Measurements from ENCODE around the gene GFI1B.
"Not testable (repeated sequence)": the region's sequence is repeated elsewhere in the genome, so short reads cannot be mapped to it uniquely, and the experiment has no call there.

Gene GFI1B

GRCh38 chr9:132970324-132971062, 8.0 kb upstream of the GFI1B start:
- DNase-seq = no peak

GRCh38 chr9:132973166-132973565, 5.3 kb upstream of the GFI1B start:
- DNase-seq = no peak

DNA sequence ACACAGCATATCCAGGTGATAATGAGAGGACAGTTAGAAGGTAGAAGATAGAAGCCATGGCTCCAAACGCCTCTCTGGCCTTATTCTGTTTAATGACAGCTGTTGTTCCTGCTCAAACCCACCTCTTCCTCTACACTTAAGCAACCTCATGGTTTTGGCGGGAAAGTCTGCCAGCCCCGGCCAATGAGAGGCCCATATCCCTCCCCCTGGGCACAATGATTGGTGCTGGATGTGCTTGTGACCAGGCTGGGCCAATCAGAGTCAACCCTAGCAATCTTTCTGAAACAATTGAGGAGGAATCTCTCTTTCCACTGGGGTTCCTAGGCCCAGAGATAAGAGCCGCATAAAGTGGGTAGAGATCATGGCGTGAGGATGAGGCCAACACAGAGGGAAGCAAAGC, 4.8 kb upstream of the GFI1B start:
- DNase-seq = no peak

DNA sequence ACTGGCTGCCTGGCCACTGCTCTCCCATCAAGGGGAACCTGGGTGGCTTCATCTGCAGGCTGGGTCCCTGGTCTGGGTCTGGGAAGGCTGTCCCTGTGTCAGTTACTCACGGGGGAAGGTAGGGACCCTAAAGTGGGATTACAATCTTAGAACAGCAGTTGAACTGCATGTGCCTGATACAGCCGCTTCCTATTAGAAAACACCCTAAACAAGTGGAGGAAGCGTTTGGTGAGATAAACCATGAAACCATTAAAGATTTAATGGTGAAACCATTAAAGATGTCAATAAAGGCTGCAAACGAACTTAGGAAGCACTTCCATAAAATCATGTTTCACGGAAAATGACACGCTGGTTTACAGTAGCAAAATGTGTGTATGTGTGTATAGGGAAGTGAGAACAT, 2.5 kb upstream of the GFI1B start:
- no peak for DNase-seq

GRCh38 chr9:132976571-132976970, 1.9 kb upstream of the GFI1B start:
- no peak for DNase-seq

- no peak for DNase-seq
Measured at GRCh38 chr9:132978112-132978450, 413 bp upstream of the GFI1B start.

DNA sequence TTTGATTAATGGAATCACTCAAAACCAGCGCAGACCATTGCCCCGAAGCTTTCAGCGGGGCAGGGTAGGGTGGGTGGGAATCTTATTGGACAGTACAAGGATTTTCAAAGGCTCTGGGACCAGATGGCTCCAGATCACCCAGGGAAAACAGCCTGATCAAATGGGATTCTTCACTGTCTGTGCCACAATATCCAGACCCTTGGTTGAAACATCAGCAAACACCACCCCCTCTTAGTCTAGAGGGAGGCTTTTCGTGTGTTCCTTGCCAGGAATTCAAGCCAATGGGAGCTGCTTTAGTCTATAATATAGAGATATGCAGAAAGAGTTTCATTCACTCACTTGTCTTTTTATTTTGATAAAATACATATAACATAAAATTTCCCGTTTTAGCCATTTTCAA, 1.7 kb downstream of the GFI1B start:
- DNase-seq = no peak

GRCh38 chr9:132982458-132982857, 4.0 kb downstream of the GFI1B start:
- no peak for DNase-seq

DNA sequence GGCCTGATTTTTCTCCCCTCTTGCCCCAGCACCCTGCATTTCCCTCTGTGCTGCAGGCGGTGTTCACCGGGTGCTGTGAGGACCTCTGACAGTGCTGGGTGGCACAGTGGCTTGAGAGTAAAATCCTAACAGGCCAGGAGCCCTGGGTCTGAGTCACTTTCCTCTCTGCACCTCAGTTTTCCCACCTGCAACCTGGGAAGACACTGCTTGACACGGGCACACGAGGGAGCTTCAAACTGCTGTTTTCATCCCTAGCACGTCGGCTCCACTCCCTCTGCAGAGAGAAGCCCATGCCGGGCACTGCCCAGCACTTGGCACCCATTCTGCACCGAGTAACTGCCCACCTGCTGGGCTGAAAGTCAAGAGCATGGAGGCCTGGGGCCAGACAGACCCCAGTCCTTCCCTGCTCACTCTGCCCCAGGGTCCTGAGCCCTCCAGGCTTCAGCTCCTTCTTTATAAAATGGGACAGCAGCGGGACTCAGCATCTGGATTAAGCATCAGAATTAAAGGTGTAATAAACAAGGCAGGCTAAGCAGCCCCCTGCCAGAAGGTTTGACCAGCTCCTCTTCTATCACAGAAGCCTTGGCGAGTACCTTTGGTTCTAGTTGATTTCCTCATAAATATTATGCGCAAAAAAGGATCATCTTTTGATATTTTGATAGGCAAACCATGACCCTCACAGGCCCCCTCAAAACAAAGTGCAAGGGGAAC, 5.2 kb downstream of the GFI1B start:
- no peak for DNase-seq

- DNase-seq = no peak
Measured at GRCh38 chr9:132984202-132985070, 5.9 kb downstream of the GFI1B start.

DNA sequence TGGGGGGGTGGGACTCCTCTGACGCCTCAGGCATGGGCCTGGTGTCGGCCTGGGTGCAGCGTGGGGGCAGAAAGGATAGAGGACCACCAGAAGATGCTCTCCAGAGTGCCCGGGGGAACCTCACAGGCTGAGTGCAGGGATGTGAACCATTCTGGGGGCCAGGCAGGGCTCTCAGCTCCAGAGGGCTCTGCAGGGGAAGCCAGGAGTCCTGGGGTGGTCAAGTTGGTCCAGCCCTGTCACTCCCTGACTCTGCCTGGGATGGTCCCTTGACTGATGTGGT, 6.5 kb downstream of the GFI1B start:
- DNase-seq = no peak

- DNase-seq = no peak
Measured at GRCh38 chr9:132985489-132985888, 7.0 kb downstream of the GFI1B start.

GRCh38 chr9:132986114-132986513, 7.6 kb downstream of the GFI1B start:
- DNase-seq = no peak

DNA sequence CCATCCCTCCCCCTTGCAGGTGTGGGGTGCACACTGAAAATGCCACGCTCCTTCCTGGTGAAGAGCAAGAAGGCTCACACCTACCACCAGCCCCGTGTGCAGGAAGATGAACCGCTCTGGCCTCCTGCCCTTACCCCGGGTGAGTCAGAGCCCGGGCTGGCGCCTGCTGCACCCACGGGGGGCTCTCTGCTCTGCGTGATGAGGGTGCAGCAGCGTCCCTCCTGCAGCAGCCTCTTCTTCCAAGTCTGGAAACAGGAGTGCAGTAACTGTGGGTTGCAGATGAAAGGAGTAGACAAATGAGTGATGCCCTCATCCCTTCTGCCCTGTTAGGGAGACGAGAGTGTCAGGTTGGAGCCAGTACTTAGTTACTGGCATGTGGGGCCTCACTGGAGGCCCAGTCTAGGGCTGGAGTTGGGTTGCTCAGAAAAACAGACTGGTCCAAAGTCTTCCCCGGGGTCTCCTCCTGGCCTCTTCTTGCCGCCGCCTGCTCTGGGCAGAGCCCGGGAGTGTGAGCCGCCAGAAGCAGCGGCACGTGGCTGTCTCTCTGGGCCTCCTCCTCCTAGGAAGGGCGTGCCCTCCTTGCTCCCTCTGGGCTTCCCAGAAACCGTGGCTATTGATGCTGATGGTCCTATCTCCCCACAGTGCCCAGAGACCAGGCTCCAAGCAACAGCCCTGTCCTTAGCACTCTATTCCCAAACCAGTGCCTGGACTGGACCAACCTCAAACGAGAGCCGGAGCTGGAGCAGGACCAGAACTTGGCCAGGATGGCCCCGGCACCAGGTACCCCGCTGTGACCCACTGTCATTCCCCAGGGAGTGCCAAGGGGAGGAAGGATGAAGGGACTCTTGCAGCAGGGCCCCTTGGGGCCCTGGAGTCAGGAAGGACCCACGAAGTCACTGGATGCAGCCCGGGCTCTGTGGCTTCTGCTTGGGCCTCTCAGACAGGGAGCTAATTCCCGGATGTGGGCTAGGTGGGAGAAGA, 8.4 kb downstream of the GFI1B start:
- no peak for DNase-seq

DNA sequence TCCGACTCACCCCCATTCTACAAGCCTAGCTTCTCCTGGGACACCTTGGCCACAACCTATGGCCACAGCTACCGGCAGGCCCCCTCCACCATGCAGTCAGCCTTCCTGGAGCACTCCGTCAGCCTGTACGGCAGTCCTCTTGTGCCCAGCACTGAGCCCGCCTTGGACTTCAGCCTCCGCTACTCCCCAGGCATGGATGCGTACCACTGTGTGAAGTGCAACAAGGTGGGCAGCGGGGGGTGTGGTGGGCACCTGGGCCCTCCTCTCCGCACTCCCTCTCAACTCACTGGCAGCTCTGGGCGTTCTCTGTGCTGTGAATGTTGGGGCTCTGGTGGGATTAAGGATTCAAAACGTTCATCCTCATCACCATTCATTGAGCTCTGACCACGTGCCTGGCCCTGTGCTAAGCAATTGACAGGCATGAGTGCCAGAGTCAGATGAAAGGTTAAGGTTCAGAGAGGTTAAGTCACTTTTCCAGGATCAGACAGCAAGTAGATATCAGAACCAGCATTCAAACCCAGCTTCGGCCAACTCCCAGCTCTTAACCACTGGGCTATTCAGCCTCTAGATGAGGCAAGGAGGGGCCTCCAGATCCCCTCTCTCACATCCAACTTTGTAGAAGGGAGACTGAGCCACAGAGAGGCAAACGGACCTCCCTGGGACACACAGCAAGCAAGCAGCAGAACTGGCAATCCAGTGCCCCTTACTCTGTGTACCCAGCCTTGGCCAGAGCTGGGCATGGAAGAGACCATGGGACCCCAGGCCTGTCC, 9.9 kb downstream of the GFI1B start:
- DNase-seq = no peak

DNA sequence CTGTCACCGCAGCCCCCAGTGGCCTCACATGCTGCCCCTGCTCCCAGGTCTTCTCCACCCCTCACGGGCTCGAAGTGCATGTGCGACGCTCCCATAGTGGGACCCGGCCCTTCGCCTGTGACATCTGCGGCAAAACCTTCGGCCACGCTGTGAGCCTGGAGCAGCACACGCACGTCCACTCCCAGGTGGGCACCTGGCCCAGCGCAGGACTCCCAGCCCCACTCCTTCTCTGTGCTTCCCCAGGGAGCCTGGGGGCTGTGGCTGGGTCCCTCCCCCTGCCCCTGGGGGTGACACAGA, 10.5 kb downstream of the GFI1B start:
- no peak for DNase-seq

- DNase-seq = no peak
Measured at GRCh38 chr9:132989414-132989996, 11.0 kb downstream of the GFI1B start.

- DNase-seq = not testable (repeated sequence)
Measured at GRCh38 chr9:132989998-132990557, 11.6 kb downstream of the GFI1B start.

GRCh38 chr9:132990781-132991180, 12.3 kb downstream of the GFI1B start:
- DNase-seq = no peak

DNA sequence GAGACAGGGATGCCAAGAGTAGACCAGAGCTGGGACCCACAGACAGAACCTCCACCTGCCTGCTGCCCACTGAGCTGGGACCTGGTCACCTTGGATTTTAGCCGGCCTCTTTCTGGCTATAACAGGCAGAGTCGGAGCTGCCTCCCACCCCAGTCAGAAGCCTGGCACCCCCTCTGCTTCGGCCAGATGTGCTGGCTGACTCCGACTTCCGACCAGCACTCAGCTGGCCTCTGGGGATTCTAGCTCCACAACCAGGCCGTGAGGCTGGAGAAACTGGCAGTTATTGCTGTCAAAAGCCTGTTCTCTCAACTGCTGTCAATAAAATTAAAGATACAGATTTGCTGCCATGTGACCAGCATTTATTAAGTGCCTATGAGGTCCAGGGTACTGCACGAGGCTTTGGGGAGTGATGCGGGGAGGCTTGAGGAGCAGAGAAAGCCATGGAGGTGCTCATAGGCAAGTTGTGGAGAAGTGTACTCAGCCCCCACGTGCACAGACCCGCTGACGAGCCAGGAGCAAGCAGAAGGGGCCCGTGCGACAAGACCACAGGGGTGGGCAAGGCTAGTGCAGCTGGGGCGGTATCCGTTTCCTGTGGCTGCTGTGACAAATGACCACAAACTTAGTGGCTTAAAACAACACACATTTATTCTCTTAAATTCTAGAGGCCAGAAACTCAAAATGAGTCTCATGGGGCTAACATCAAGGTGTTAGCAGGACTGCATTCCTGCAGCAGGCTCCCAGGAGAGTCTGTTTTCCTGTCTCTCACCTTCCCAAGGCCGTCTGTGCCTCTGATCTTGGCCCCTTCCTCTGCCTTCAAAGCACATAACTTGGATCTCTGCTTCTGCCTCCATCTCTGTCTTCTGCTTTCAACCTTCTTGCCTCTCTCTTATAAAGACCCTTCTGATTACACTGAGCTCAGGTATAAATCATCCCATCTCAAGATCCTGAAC, 13.1 kb downstream of the GFI1B start:
- DNase-seq = no peak

All from activated CD4-positive, alpha-beta T cell treated with anti-CD3 and anti-CD28 coated beads for 4 hours (primary cell).